GM18498 (cell line): ENCODE measurements around the gene KCNMA1.
"Not testable (repeated sequence)": the region's sequence is repeated elsewhere in the genome, so short reads cannot be mapped to it uniquely, and the experiment has no call there.

ENCODE experiments used
- ATAC-seq: cut with Tn5 transposase; IDR thresholded peaks from one replicate; pipeline ENCODE4 v1.9.1; 2021; ENCODE audit warnings: mild to moderate bottlenecking, moderate library complexity; ENCODE audit not compliant: unreplicated experiment

The KCNMA1 gene

GRCh38 chr10:77539147-77539935 is 98.3 kb downstream of the KCNMA1 start:
- ATAC-seq = no peak

- ATAC-seq = no peak
These were observed 99.8 kb downstream of the KCNMA1 start for GRCh38 chr10:77537720-77538373.

GRCh38 chr10:77537071-77537470 is 100.5 kb downstream of the KCNMA1 start:
- no peak for ATAC-seq

- no peak for ATAC-seq
These were observed 103.7 kb downstream of the KCNMA1 start for GRCh38 chr10:77533887-77534278.

GRCh38 chr10:77533146-77533886 is 104.3 kb downstream of the KCNMA1 start:
- ATAC-seq = no peak

- no peak for ATAC-seq
These were observed 105.5 kb downstream of the KCNMA1 start for GRCh38 chr10:77532068-77532467.

GRCh38 chr10:77531441-77532001 is 106.1 kb downstream of the KCNMA1 start:
- ATAC-seq = no peak

- ATAC-seq = no peak
These were observed 107.6 kb downstream of the KCNMA1 start for GRCh38 chr10:77530011-77530410.

GRCh38 chr10:77529050-77529576 is 108.5 kb downstream of the KCNMA1 start:
- no peak for ATAC-seq

GRCh38 chr10:77527839-77528238 is 109.8 kb downstream of the KCNMA1 start:
- no peak for ATAC-seq

GRCh38 chr10:77526868-77527617 is 110.6 kb downstream of the KCNMA1 start:
- ATAC-seq = no peak

- ATAC-seq = no peak
These were observed 113.3 kb downstream of the KCNMA1 start for GRCh38 chr10:77524281-77524711.

- no peak for ATAC-seq
These were observed 115.3 kb downstream of the KCNMA1 start for GRCh38 chr10:77522268-77522809.

- ATAC-seq = no peak
These were observed 116.6 kb downstream of the KCNMA1 start for GRCh38 chr10:77520995-77521394.

- no peak for ATAC-seq
These were observed 117.3 kb downstream of the KCNMA1 start for GRCh38 chr10:77520290-77520689.

GRCh38 chr10:77519791-77520190 is 117.8 kb downstream of the KCNMA1 start:
- not testable (repeated sequence) for ATAC-seq

- ATAC-seq = no peak
These were observed 118.7 kb downstream of the KCNMA1 start for GRCh38 chr10:77518910-77519274.

GRCh38 chr10:77518241-77518909 is 119.2 kb downstream of the KCNMA1 start:
- no peak for ATAC-seq

- ATAC-seq = no peak
These were observed 121.0 kb downstream of the KCNMA1 start for GRCh38 chr10:77516575-77516974.

GRCh38 chr10:77514870-77515269 is 122.7 kb downstream of the KCNMA1 start:
- no peak for ATAC-seq
